ENCODE data around the gene ARHGAP10.

- no peak for TF ChIP-seq POLR2AphosphoS5 (IDR thresholded peaks at IDR 0.05; ENCODE audit: borderline replicate concordance, low read depth, low read length)
- TF ChIP-seq EZH2 (IDR thresholded peaks at IDR 0.05): no peak
- no peak for TF ChIP-seq FOXP2 (optimal IDR thresholded peaks at IDR 0.05; ENCODE audit: control extremely low read depth, extremely low read length, insufficient read depth)
These were observed 212.4 kb downstream of the ARHGAP10 start for GRCh38 chr4:147944249-147944648.
